HG03103 (cell line): Measurements from ENCODE around the gene STPG3.

Experiments
- ATAC-seq: cut with Tn5 transposase; IDR thresholded peaks from one replicate; pipeline ENCODE4 v1.9.1; 2021; ENCODE audit warnings: low read depth; ENCODE audit not compliant: unreplicated experiment

STPG3 gene

DNA sequence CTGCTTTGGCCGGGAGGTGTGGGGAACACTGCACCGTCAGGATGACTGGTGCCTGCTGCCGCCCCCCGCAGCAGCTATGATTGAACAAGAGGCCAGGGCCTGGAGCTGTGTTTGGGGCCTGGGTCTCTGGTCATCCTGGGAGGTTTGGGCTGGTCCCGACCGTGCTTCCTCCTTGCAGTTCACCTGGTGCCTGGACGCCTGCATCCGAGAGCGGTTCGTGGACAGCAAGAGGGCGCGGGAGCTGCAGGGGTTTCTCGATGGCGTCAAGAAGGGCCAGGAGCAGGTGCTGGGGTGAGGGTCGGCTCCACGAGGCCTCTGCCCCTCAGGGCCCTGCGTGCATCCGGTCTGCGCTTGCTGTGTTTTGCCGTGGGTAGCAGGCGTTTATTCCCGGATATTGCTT lies 13.0 kb downstream of the STPG3 start:
- no peak for ATAC-seq

GRCh38 chr9:137265496-137266161 lies 14.5 kb downstream of the STPG3 start:
- ATAC-seq = no peak

GRCh38 chr9:137266162-137266527 lies 15.1 kb downstream of the STPG3 start:
- no peak for ATAC-seq

DNA sequence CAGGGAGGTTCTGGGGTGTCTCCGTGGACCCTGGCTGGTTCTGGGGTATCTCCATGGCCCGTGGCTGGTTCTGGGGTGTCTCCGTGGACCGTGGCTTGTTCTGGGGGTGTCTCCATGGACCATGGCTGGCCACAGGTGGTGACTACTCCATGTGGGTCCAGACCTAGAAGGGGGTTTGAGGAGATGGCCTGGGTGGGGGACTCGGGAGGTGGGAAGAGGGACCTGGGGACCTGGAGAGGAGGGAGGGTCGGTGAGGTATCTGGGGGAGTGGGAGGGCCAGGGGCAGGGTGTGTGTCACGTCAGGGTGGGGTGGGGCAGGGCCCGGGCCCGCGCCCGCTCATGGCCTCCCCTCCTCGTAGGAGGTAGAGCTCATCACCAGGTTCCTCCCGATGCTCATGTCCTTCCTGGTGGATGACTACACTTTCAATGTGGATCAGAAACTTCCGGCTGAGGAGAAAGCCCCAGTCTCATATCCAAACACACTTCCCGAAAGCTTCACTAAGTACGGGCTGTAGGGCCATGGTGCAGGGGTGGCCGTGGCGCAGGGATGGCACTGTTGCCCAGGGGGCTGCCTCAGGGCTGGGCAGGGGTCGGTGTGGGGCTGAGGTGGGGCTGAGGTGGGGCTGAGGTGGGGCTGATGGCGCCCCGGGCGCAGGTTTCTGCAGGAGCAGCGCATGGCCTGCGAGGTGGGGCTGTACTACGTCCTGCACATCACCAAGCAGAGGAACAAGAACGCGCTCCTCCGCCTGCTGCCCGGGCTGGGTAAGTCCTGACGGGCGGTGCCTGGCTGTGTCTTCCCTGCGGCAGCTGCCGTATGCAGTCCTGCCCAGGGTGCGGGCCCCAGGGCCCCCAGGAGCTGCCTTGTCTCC lies 15.7 kb downstream of the STPG3 start:
- no peak for ATAC-seq

DNA sequence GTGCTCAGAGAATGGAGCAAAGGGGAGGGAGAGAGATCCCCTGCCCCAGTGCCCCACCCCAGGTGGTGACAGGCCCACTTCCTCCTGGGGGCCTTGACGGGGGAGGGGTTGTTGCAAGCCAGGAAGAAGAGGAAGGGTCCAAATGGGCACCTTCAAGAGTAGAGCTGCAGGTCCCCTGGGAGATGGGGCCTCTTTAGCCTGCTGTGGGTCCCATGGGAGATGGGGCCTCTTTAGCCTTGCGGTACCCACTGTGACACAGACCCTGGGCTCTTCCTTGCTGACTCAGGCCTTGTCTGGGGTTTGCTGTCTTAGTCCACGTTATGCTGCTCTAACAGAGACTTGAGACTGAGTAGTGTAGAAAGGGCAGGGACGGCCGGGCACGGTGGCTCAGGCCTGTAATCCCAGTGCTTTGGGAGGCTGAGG lies 16.9 kb downstream of the STPG3 start:
- no peak for ATAC-seq

- no peak for ATAC-seq
Measured at GRCh38 chr9:137268538-137269201, 17.6 kb downstream of the STPG3 start.

DNA sequence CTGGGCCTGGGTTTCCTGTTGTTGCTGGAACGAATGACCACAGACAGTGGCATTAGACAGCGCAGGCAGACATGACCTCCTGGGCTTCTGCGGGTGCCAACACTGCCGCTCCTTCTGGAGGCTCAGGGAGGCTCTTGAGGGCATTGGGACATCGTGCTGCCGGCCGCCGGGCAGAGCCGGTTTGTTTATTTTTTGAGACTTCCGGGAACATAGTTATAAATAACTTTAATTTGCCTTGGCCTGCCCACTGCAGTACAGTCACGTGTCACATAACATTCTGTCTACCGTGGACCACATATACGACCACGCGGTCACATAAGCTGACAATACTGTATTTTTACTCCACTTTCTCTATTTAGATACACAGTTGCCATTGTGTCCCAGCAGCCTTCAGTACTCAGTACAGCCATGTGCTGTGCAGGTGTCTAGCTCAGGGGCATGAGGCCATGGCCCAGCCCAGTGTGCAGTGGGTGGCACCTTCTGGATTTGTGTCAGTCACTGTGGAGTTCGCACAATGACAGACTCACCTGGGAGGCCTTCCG lies 18.2 kb downstream of the STPG3 start:
- ATAC-seq = no peak

DNA sequence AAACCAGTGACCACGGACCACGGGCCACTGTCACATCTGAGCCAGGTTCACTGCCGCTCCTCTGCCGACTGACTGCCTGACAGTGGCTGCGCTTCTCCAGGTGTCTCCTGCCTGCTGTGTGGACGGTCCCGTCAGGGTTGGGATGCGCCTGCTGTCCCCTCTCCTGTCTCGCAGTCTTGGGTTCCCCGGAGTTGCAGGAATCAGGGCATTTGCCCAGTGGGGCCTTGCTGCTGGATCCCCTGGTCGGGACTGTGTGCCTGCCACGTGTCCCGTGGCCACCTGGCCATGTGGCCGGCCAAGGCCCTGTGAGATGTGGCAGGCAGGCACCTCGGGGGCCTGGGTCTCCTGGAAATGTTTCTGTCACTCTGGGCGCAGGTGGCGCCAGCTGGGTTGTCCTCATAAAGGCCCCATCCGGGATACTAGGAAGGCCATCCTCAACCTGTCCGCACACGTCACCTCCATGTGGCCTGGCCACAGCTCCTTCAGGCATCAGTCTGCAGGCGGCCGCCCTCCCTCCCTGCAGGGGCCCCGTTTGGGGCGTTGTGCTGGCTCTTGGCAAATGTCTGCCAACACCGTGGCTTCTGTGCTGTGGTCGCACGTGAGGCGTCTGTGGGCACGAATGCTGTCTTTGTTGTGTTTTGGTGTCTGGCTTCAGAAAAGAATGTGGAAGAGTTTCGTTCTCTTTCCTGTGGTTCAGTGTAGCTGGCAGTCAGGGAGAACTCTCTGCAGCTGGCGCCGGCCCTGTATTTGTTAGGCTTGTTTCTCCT lies 20.0 kb downstream of the STPG3 start:
- ATAC-seq = no peak

DNA sequence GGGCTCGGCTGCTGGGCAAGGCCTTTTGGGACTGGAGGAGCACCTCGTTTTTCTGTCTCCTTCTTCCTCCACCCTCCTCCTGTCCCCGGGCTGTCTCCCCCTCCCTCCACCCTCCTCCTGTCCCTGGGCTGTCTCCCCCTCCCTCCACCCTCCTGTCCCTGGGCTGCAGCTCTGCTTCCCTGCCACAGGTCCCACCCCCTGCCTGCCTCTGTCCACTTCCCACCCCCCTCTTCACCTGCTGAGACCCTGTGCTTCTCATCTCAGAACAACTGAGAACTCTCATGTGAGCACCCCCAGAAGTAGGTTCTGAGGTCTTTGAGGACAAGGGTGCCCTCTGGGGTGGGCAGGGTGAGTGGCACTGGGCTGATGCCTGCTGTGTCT lies 20.6 kb downstream of the STPG3 start:
- ATAC-seq = no peak

- ATAC-seq = no peak
Measured at GRCh38 chr9:137272241-137273094, 21.4 kb downstream of the STPG3 start.

DNA sequence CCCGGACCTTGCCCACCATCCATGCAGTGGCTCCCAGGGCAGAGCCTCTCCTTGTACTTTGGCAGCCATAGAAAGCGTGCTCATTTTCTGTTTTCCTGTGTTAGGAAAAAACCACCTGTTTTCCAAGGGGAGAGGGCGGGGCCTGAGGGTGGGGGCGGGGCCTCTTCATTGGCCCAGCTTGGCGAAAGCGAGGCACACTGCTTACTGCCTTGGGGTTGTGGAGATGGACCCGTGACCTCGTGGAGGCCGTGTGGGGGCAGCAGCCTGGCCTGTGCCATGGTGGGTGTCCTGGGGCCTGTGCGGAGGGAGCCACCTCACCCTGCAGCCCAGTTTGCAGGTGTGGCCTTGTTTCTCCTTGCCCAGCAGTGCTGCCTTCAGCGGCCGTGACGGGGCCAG lies 22.0 kb downstream of the STPG3 start:
- ATAC-seq = no peak

DNA sequence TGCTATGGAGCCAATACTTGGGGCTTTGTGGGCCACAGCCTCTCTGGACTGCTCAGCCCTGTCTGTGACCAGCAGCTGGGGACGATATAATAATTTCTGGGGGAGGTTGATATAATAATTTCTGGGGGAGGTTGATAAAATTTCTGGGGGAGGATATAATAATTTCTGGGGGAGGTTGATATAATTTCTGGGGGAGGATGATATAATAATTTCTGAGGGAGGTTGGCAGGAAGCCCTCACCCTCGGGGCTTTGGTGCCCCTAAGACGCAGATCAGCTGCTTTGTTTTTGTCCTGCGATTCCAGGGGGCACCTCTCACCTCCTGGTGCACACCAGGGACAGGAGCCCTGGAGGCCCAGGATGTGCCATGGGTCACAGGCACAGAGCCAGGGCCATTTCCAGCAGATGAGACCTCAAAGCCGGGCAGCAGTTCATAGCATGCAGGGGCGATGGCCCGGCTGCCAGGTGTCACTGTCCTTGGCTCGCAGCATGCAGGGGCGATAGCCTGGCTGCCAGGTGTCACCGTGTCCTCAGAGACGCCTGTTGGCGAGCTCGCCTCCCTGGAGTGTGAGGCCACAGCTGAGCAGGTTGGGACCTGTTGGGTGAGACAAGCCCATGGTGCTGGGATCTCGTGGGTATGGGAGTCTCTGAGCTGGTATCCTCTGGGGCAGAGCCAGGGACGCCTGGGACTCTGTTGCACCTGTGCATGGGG lies 22.7 kb downstream of the STPG3 start:
- ATAC-seq = no peak

DNA sequence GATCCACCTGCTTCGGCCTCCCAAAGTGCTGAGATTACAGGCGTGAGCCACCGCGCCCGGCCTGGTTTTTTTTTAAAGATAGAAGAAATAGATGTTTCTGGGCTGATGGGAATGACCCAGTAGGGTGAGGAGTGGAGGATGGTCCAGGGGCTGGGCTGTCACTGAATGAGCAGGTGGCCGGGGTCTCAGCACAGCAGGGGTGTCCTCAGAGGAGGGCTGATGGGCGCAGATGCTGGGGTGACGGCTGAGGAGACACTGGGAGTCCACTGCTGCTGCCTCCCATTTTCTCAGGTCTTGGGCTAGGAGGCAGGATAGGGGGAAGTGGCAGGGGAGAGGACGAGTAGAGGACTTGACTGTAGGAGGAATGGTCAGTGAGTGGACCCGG lies 24.1 kb downstream of the STPG3 start:
- ATAC-seq = no peak

DNA sequence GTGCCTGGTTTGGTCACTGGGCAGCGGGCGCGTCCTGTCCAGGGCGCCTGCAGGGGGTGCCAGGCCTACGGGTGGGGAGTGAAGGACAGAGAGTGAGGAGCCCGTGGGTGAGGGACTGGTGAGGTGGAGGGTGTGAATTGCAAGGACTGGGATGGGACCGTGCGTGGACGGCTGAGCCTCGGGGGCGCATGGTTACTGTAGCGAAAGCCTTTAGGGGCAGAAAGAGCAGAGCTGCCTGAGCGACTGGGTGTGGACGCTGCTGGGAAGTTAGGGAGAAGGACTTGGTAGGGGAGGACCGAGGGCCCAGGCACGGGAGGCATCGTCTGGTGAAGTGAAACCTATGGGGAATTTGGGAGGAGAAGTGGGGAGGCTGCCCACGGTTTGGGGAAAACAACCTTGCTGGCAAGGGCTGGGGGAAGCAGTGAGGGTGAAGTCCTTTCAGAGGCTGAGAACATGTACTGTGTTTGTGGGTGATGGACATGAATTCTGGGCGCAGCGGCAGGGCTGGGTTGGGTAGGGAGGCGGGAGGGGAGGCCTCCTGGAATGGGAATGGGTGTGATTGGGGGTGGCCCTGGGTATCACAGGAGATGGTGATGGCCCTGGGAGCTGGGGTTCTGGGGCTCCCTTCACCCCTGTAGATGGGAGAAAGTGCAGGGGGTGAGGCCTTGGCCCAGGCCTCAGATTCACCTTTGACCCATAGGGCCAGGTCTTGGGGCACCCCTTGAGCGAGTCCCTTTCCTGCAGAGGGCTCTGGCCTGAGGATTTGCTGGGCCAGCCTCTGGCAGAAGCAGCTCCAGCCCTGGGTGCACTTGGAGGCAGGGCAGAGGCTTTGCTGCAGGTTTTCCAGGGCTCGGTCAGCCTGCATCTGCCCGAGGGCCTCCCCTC lies 24.7 kb downstream of the STPG3 start:
- no peak for ATAC-seq

- ATAC-seq = no peak
Measured at GRCh38 chr9:137276473-137277328, 25.6 kb downstream of the STPG3 start.

- ATAC-seq = peak; percentile 50
Measured at GRCh38 chr9:137277329-137278041, 26.4 kb downstream of the STPG3 start, which contains the start of gene TOR4A. Gene TOR4A (plus strand): TSS chr9:137277726. CDS start chr9:137278690, 964 bp downstream.
